H1 (cell line): Measurements from ENCODE around the gene PPP2R2C.

ENCODE experiments used
- CBX5 ChIP-seq: fragments of 300-800, 300-1000 bp; sonication (generic); IDR thresholded peaks from 2 replicates; pipeline ENCODE4 v1.7.1; 2016; ENCODE audit warnings: antibody characterized with exemption, low read length, low read depth
- CTCF ChIP-seq, 3 experiments: IDR thresholded peaks; 1 replicate in 2 of 3; 2 replicates in 1 of 3; pipeline versions ENCODE4 v1.5.1 to v1.6.1; 2011; ENCODE audit warnings: low read length in 3 of 3, mild to moderate bottlenecking in 3 of 3, inconsistent platforms in 2 of 3, low read depth in 1 of 3, moderate library complexity in 1 of 3; ENCODE audit not compliant: insufficient read depth in 1 of 3; ENCODE audit errors: control extremely low read depth in 1 of 3
- GABPA ChIP-seq: IDR thresholded peaks from 2 replicates; pipeline ENCODE4 v1.6.1; 2011; ENCODE audit warnings: mild to moderate bottlenecking, low read length, moderate library complexity, borderline replicate concordance; ENCODE audit not compliant: insufficient read depth
- POLR2A ChIP-seq, 2 experiments: IDR thresholded peaks; 1 replicate in 1 of 2; 2 replicates in 1 of 2; pipeline ENCODE4 v1.6.1; 2011; ENCODE audit warnings: low read depth in 2 of 2, low read length in 2 of 2, mild to moderate bottlenecking in 2 of 2; ENCODE audit errors: control extremely low read depth in 1 of 2
- RAD21 ChIP-seq, 2 experiments: IDR thresholded peaks in 1 of 2; conservative IDR thresholded peaks in 1 of 2; 2 replicates each; pipeline ENCODE4 v1.6.1; 2011; ENCODE audit warnings: low read depth in 2 of 2, low read length in 2 of 2, improper control_type of control experiment in 1 of 2, inconsistent platforms in 1 of 2, mild to moderate bottlenecking in 1 of 2, moderate library complexity in 1 of 2

- TF ChIP-seq CBX5 (no peak), CTCF (IDR thresholded peaks at IDR 0.05; ENCODE audit: control extremely low read depth in 1 of 3, insufficient read depth in 1 of 3, low read depth in 1 of 3, low read length in 3 of 3) (no peak), GABPA (no peak), RAD21 (IDR thresholded peaks at IDR 0.05 in 1 of 2, conservative IDR thresholded peaks at IDR 0.05 in 1 of 2; ENCODE audit: low read depth in 2 of 2, low read length in 2 of 2) (no peak), POLR2A (IDR thresholded peaks at IDR 0.05; ENCODE audit: control extremely low read depth in 1 of 2, low read depth in 2 of 2, low read length in 2 of 2) (no peak)
Observed at GRCh38 chr4:6277139-6277802, 195.1 kb downstream of the PPP2R2C start.
